HG03064 (cell line): Measurements from ENCODE around the gene CCDC91.
"Not testable (repeated sequence)": the region's sequence is repeated elsewhere in the genome, so short reads cannot be mapped to it uniquely, and the experiment has no call there.

Experiments
- ATAC-seq: cut with Tn5 transposase; IDR thresholded peaks from one replicate; pipeline ENCODE4 v1.9.1; 2021; ENCODE audit warnings: low read depth; ENCODE audit not compliant: unreplicated experiment

Gene CCDC91

GRCh38 chr12:28226705-28227104 lies 36.4 kb downstream of the CCDC91 start:
- ATAC-seq, result no peak

- ATAC-seq, result no peak
These were observed 37.0 kb downstream of the CCDC91 start for GRCh38 chr12:28227251-28227650.

- no peak for ATAC-seq
These were observed 41.0 kb downstream of the CCDC91 start for GRCh38 chr12:28231248-28231647.

GRCh38 chr12:28232211-28232928 lies 42.1 kb downstream of the CCDC91 start:
- ATAC-seq, result no peak

- ATAC-seq, result no peak
These were observed 44.2 kb downstream of the CCDC91 start for GRCh38 chr12:28234444-28234843.

GRCh38 chr12:28235015-28235414 lies 44.8 kb downstream of the CCDC91 start:
- no peak for ATAC-seq

- no peak for ATAC-seq
These were observed 45.7 kb downstream of the CCDC91 start for GRCh38 chr12:28235985-28236384.

- ATAC-seq, result no peak
These were observed 47.2 kb downstream of the CCDC91 start for GRCh38 chr12:28237423-28237822.

GRCh38 chr12:28239918-28240317 lies 49.7 kb downstream of the CCDC91 start:
- ATAC-seq, result no peak

GRCh38 chr12:28240853-28241252 lies 50.6 kb downstream of the CCDC91 start:
- ATAC-seq, result no peak

GRCh38 chr12:28242129-28242495 lies 51.9 kb downstream of the CCDC91 start:
- ATAC-seq, result no peak

- no peak for ATAC-seq
These were observed 52.4 kb downstream of the CCDC91 start for GRCh38 chr12:28242496-28243309.

- ATAC-seq, result no peak
These were observed 53.0 kb downstream of the CCDC91 start for GRCh38 chr12:28243310-28243633.

- ATAC-seq, result no peak
These were observed 57.5 kb downstream of the CCDC91 start for GRCh38 chr12:28247806-28248205.

GRCh38 chr12:28248555-28249145 lies 58.4 kb downstream of the CCDC91 start:
- no peak for ATAC-seq

- ATAC-seq, result peak; percentile 89
These were observed 62.9 kb downstream of the CCDC91 start for GRCh38 chr12:28253161-28253641.

GRCh38 chr12:28257411-28257810 lies 67.2 kb downstream of the CCDC91 start:
- no peak for ATAC-seq

- ATAC-seq, result no peak
These were observed 68.7 kb downstream of the CCDC91 start for GRCh38 chr12:28258998-28259397.

- ATAC-seq, result no peak
These were observed 75.3 kb downstream of the CCDC91 start for GRCh38 chr12:28265435-28266042.

GRCh38 chr12:28267920-28268607 lies 77.8 kb downstream of the CCDC91 start:
- not testable (repeated sequence) for ATAC-seq
